ENCODE results near the gene CST3.

Gene CST3

GRCh38 chr20:23604306-23604705 is 33.4 kb downstream of the CST3 start:
- CTCF ChIA-PET: interaction anchor here (0.7 to 9.3 kb wide), 3 partner anchors 158 to 164 kb away, joined by 3 to 84 read pairs (median 4); no protein-coding TSS in a partner anchor
- no peak for TF ChIP-seq ZNF747 (tag by site-specific recombination; IDR thresholded peaks at IDR 0.05)
- TF ChIP-seq SP7 (tag by site-specific recombination; IDR thresholded peaks at IDR 0.05): no peak
- no peak for TF ChIP-seq ZNF629 (tag by site-specific recombination; IDR thresholded peaks at IDR 0.05)
- TF ChIP-seq ZNF560 (tag by site-specific recombination; IDR thresholded peaks at IDR 0.05; ENCODE audit: borderline replicate concordance): no peak
- TF ChIP-seq ZNF155 (tag by site-specific recombination; IDR thresholded peaks at IDR 0.05): no peak
- TF ChIP-seq YY2 (tag by site-specific recombination; IDR thresholded peaks at IDR 0.05): no peak
- TF ChIP-seq ZNF837 (tag by site-specific recombination; IDR thresholded peaks at IDR 0.05): no peak
- no peak for TF ChIP-seq SP3 (tag by site-specific recombination; IDR thresholded peaks at IDR 0.05)
- H3K27ac ChIP-seq (ENCODE audit: extremely low read depth, low read depth, low read length): no peak overlapping the region
- H3K4me1 ChIP-seq (ENCODE audit: control insufficient read depth, insufficient read depth, low read length): no peaks in the 10 kb centered on the region
- H3K9me3 ChIP-seq (ENCODE audit: control insufficient read depth, insufficient read depth, low read depth, low read length): no peaks in the 10 kb centered on the region
- H3K36me3 ChIP-seq (ENCODE audit: control insufficient read depth in 2 of 2, insufficient read depth in 1 of 2, low read length in 2 of 2): no peaks in the 10 kb centered on the region
- POLR2A ChIA-PET: no interaction called here
- H3K4me3 ChIP-seq (ENCODE audit: low read depth, low read length): no peak overlapping the region

GRCh38 chr20:23603321-23603720 is 34.4 kb downstream of the CST3 start:
- Histone ChIP-seq H3K9me3 (ENCODE audit: control insufficient read depth, insufficient read depth, low read depth, low read length) (no peaks in the 10 kb centered on the region), H3K4me3 (ENCODE audit: low read depth, low read length) (no peak overlapping the region), H3K27ac (ENCODE audit: extremely low read depth, low read depth, low read length) (no peak overlapping the region), H3K36me3 (ENCODE audit: control insufficient read depth in 2 of 2, insufficient read depth in 1 of 2, low read length in 2 of 2) (no peaks in the 10 kb centered on the region), H3K4me1 (ENCODE audit: control insufficient read depth, insufficient read depth, low read length) (no peaks in the 10 kb centered on the region)
- ChIA-PET CTCF (interaction anchor here (0.6 to 9.3 kb wide), 2 partner anchors 160 to 184 kb away, joined by 3 to 84 read pairs; no protein-coding TSS in a partner anchor), POLR2A (no interaction called here)
- TF ChIP-seq PRDM2 (tag by site-specific recombination; IDR thresholded peaks at IDR 0.05; ENCODE audit: borderline replicate concordance): no peak
- no peak for TF ChIP-seq ZNF362 (tag by site-specific recombination; IDR thresholded peaks at IDR 0.05)
- no peak for TF ChIP-seq ZNF623 (tag by site-specific recombination; IDR thresholded peaks at IDR 0.05)
- no peak for TF ChIP-seq SCRT1 (tag by site-specific recombination; IDR thresholded peaks at IDR 0.05; ENCODE audit: borderline replicate concordance)
- TF ChIP-seq ZNF114 (tag by site-specific recombination; IDR thresholded peaks at IDR 0.05): no peak
- TF ChIP-seq FEZF1 (tag by site-specific recombination; IDR thresholded peaks at IDR 0.05): no peak
- TF ChIP-seq ZNF768 (tag by site-specific recombination; IDR thresholded peaks at IDR 0.05): no peak
- TF ChIP-seq ZNF341 (tag by site-specific recombination; IDR thresholded peaks at IDR 0.05; ENCODE audit: low read depth): no peak
- no peak for TF ChIP-seq ZNF174 (tag by site-specific recombination; IDR thresholded peaks at IDR 0.05)
- no peak for TF ChIP-seq ZNF398 (tag by site-specific recombination; IDR thresholded peaks at IDR 0.05)
- TF ChIP-seq GFI1B (tag by site-specific recombination; IDR thresholded peaks at IDR 0.05): no peak
- TF ChIP-seq KLF9 (tag by site-specific recombination; IDR thresholded peaks at IDR 0.05; ENCODE audit: low read depth): no peak
- no peak for TF ChIP-seq ZNF501 (tag by site-specific recombination; IDR thresholded peaks at IDR 0.05)
- no peak for TF ChIP-seq ZBTB20 (tag by site-specific recombination; IDR thresholded peaks at IDR 0.05)
- TF ChIP-seq ZNF433 (tag by site-specific recombination; IDR thresholded peaks at IDR 0.05; ENCODE audit: low read depth): no peak
- no peak for TF ChIP-seq HOXD13 (CRISPR knock-in tag; IDR thresholded peaks at IDR 0.05; ENCODE audit: borderline replicate concordance)
- TF ChIP-seq ZNF660 (tag by site-specific recombination; IDR thresholded peaks at IDR 0.05): no peak
- no peak for TF ChIP-seq ZNF214 (tag by site-specific recombination; IDR thresholded peaks at IDR 0.05; ENCODE audit: borderline replicate concordance)
- no peak for TF ChIP-seq WT1 (tag by site-specific recombination; IDR thresholded peaks at IDR 0.05)
